GM21717 (cell line): ENCODE measurements around the gene CTXND1.
"Not testable (repeated sequence)": the region's sequence is repeated elsewhere in the genome, so short reads cannot be mapped to it uniquely, and the experiment has no call there.

ENCODE experiments used
- ATAC-seq: cut with Tn5 transposase; IDR thresholded peaks from one replicate; pipeline ENCODE4 v1.9.1; 2021; ENCODE audit warnings: mild to moderate bottlenecking, moderate library complexity; ENCODE audit not compliant: unreplicated experiment

Gene CTXND1

DNA sequence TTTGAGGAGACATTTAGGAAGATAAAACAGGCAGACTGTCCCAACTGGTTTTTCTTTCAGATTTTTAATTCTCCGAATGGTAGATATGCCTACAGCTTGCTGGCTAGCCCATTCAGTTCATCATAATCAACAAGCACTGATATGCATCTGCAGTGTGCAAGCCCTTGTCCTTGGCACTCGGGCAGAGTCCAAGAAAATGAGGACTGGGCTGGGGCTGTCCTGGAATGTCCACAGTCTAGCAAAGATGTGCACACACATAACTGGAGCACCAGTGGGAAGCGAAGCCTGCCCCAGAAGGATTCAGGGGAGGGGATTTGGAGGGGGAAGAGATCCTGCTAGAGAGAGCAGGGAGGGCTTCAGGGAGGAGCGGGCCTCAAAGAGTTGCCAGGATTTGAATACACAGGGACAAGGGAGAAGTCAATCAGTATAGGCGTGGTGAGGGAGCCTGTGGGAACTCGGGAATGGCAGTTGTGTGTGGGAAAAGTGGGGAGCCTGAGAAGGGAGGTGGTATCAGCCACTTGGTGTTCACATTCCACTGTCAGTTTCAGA, 90.5 kb downstream of the CTXND1 start:
- no peak for ATAC-seq

DNA sequence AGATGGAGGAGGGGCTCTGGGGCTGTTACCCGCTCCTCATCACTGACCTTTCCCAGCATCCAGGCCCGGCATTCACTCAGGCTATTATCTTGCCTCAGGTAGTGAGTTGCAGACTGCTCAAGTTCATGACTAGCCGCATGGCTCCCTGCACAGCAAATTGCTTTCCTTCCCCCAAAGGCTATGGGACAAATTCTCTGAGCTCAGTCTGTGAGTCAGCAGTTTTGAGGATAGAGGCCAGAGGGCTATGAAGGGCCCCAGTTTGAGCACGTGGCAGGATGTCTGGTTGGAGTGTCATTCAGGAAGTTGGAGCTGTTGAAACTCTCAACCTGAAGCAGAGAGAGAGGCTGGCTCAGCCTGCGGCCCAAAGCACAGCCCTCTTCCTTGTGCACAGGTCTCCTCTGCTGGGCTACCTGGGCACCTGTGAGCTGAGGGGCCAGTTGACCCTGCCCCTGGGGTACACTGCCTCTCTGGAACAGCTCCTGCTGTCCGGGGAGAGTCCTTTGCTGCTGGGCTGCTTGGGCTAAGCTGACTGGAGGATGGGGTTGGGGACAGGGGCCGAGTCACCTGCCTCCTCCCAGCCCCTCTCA, 91.3 kb downstream of the CTXND1 start:
- ATAC-seq = peak; percentile 66

DNA sequence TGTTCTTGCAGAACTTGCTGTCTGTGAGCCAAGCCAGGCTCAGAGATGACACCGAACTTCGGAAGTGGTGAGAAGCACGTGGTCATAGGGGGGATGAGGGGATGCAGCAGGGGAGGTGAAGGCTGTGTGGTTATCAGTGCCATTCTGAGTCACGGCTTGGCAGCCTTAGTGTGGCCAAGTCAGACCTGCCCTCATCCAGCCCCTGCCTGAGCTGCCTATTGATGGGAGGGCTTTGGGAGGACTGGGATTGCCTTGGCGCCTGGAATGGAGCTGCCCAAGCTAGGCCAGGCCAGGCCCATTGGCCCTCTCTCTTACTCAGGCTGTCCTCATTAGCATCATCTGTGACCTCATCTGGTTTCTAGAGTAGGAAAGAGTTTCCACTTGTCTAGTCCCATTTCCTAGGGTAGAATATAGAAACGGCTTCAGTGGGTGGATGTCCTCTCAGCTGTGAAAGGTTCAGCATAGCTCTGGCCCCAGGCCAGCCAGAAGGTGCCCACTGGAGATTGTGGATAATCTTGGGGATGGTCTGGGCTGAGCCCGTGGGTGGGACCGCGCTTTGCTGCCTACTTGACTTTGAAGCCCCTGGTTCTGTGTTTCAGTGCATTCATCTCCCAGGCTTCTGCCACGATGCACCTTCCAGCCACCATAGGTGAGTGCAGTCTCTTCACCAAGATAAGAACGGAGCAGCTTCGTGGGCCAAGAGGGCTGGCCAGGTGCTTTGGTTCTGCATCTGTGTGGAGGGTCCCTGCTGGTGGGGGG, 92.0 kb downstream of the CTXND1 start:
- no peak for ATAC-seq

DNA sequence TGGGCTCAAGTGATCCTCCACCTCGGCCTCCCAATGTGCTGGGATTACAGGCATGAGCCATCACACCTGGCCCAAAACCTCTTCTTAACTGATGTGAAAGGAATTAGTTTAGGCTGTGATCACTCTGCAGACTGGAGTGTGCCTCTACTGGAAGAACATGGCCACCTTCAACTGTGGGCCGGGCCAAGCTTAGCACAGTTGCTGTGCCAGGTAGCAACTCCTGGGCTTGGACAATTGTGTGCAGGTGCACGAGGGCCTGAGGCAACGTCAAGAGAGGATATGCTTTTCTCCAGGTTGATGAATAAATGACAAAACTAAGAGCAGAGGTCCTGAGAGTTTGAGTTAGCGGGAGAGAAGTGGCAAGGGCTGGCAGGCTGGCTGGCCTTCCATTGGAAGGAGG, 92.7 kb downstream of the CTXND1 start:
- ATAC-seq = no peak

DNA sequence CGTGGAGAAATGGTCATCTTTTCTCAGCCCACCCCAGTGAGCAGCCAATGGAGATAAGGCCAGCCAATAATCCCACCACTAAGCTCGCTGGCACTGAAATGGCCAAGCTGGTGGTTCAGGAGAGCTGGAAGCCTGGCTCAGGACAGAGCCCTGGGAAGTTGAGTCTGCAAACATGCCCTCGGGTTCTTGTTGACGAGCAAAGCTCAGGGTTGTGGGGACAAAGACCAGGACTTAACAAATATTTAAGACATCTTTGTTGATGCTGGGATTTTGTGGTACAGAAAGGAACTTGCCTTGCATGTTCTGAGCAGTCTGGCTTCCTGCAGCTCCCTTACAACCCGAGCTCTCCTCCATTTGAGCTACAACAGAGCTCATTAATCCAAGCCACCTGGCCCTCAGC, 94.8 kb downstream of the CTXND1 start:
- ATAC-seq = no peak

DNA sequence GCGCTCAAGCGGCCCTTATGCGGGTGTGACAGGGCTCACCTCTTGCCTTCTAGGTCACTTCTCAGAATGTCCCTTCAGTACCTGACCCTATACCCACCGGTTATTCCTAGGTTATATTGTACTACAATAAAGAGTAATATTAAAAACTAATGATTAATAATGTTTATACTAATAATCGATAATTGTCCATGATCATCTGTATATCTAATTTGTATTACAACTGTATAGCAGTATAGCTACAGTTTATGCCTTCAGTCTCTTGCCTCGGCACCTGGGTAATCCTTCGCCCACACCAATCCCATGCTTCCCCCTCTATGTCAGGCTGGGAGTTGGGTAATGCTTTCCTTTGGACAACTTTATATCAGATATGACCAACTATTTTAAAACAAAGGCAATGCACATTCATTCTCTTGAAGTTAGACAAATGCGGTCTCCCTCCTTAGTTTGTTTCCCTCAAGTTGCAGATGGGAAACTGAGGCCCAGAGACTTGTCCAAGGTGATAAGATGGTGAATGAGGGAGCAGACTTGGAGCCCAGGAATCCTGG, 95.8 kb downstream of the CTXND1 start:
- no peak for ATAC-seq

DNA sequence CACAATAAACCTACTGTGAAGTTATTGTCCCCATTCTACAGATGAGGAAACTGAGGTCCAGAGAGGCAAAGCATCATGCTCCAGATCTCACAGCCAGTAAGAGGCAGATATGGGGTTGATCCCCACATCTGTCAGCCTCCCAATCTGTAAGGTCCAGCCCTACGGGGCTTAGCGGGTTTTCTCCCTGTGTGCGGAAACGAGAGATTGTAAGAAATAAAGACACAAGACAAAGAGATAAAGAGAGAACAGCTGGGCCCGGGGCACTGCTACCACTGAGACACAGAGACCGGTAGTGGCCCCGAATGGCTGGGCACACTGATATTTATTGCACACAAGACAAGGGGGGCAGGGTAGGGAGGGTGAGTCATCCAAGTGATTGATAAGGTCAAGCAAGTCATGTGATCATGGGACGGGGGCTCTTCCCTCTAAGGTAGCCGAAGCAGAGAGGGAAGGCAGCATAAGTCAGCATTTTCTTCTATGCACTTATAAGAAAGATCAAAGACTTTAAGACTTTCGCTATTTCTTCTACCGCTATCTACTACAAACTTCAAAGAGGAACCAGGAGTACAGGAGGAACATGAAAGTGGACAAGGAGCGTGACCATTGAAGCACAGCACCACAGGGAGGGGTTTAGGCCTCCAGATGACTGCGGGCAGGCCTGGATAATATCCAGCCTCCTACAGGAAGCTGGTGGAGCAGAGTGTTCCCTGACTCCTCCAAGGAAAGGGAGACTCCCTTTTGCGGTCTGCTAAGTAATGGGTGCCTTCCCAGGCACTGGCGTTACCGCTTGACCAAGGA, 96.4 kb downstream of the CTXND1 start:
- not testable (repeated sequence) for ATAC-seq

DNA sequence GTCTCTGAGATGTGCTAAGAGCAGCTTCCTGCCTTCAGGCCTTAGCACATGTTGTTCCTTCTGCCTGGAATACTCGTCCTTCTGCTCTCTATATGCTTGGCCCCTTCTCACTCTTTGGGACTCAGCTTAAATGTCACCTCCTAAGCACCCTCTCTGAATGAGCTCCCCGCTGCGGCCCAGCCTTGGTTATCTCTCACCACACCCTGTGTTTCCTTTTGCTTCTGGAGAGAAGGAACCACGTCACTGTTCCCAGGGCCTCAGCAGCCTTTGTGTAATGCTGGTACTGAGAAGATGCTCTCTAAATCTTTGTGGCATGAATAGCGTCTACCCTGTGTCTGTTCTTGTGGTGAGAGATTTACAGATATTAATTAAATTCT, 97.0 kb downstream of the CTXND1 start:
- ATAC-seq = no peak

DNA sequence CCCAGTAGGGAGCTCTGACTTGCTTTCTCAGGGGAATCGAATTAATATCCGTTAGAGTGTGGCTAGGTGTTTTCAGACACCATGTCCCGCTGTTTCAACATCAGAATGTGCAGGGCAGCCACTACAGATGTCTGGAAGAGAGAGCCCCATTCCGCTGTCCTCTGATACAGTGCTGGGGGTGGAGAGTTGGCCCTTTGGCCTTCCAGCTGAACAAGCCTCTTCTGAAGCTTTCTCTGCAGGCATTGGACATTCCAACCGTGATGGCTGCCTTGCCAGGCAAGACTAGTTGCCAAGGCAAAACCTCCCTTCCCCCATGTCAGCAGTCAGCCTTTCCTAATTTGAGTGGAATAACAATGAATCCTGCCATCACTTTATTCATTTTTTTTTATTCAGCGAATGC, 97.7 kb downstream of the CTXND1 start:
- ATAC-seq = no peak

DNA sequence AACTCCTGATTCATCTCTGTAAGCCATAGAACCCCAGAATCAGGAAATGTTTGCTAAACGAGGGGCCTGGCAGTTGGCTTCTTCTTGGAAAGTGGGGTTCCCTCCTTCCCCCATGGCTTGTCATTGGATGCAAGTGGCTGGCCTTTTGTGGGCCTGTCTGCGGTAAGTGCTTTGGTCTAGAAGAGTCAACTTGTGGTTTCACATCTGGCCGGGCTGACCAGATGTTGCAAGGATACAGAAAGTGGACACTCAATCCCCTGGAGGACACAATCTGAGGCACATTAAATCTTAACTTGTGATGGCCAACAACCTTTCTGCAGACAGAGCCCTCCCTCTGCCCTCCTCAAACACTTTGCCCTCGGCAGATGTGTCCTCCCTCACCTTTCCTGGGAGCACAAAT, 98.1 kb downstream of the CTXND1 start:
- ATAC-seq = no peak

DNA sequence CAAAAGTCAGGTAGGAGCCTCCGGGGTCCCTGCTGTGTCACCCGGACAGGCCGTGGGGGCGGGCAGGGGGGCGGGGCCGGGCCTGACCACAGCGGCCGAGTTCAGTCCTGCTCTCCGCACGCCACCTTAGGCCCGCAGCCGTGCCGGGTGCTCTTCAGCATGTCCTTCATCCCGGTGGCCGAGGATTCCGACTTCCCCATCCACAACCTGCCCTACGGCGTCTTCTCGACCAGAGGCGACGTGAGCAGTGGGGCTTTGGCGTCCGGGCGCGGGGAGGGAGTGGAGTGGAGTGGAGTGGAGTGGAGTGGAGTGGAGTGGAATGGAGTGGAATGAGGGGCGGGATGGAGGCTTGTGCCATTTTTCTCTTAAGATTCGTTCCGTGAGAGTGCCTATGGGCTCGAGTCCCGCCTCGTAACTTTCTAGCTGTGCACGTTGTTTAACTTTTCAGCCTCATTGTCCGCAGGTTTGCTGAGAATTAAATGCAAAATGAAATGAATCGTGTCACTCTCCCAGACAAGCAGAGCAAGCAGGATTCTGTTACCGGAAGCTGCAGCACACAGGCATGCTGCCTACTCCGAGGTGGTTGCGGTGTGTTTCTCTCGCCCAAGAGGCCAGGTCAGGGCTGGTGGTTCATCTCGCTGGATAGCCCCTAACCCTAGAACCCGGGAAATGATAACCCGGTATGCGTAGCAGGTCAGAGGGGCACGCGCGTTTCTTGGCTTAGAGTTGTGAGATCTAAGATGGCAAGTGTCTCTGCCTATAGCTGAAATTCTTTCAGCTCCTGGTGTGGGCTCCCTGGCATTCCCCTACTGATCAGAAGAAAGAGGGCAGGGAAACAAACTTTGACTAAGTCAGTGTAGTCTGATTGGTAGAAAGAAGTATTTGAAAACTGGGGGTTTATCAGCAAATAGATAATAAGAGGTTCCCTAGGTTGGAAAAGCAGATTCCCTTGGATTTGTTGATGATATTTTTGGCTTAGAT, 98.8 kb downstream of the CTXND1 start, which contains the start of gene FAH:
Gene FAH (plus strand): TSS at position 104 of the 981 bp plus-strand sequence. CDS start 56 bp downstream, at position 160.
- ATAC-seq = peak; percentile 61

DNA sequence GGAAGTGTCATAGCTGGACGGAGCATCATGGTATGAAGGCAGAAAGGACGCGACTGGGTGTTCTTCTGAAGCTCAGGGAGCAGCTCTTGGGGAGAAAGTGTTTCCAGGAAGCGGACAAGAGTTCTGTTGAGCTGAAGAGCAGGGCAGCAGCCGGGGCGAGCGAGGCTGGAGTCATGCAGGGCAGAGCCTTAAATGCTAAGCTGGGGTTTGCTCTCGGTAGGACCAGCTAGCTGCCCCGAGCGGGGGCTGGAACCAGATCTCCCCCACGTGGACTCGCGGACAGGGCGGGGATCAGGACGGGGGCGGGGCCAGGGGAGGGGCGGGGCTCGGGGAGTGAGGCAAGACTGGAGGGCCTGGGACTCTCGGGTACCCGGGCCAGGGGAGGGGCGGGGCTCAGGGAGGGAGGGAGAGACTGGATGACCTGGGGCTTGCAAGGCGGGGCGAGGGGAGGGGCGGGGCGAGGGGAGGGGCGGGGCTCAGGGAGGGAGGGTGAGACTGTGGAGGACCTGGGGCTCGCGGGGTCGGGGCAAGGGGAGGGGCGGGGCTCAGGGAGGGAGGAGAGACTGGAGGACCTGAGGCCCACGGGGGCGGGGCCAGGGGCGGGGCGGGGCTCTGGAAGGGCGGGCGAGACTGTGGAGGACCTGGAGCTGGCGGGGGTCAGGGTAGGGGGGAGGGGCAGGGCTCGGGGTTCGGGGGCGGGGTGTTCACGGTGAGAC, 99.7 kb downstream of the CTXND1 start:
- peak; percentile 33 for ATAC-seq

DNA sequence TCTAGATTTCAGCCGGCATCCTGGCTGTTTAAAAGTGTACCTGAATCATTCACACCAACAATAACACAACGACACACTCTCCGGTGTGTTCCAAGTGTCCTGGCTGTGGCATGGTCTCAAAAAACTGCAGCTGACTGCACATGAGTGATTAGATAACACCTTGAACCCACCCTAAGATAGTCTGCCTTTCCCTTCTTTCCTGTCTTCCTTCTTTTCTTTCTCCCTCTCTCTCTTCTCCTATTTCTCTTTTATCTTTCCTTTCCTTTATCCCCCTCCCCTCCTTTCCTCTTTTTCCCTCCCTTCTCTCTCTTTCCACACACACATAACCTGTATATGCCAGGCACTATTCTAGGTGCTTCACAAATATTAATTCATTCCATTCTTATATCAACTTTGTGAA, 100.4 kb downstream of the CTXND1 start:
- no peak for ATAC-seq

DNA sequence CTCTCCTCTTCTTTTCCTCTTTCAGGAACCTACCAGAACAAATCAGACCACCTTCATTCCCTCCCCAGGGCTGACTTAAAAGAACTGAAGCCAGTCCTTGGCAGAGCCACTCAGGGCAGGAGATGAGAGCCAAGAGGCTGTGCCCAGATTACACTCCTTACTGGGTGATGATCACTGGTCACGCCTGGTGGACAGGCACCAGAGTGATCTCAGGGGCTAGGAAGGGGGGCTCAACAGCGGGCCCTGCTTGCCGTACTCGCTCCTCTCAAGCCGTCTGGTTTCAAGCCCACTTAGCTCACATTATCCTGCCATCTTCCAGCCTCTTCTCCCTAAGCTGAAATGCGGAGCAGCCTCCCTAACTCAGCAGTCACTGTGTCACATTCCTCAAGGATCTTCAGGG, 100.9 kb downstream of the CTXND1 start:
- ATAC-seq = no peak
